Osteoblast (primary cell): ENCODE results near the gene ZNF598. TPM values are rescaled to one million over a fixed set of nuclear protein-coding genes. Genes with fewer than 3 reads are reported as not detected.

ENCODE experiments used
- DNase-seq: peaks from one replicate; pipeline ENCODE4 v3.0.0; 2011; ENCODE audit warnings: low spot score, mixed read lengths; ENCODE audit not compliant: insufficient read length; ENCODE audit errors: missing footprints
- H2AFZ ChIP-seq: 2 replicates; pipeline ENCODE4 v1.6.0; 2011; ENCODE audit warnings: mild to moderate bottlenecking, low read length
- H3K27ac ChIP-seq: 2 replicates; pipeline ENCODE4 v1.5.1; 2011; ENCODE audit warnings: mild to moderate bottlenecking, low read depth, low read length, moderate library complexity
- H3K27me3 ChIP-seq: 2 replicates; pipeline ENCODE4 v1.6.0; 2012; ENCODE audit warnings: mild to moderate bottlenecking, control low read depth, inconsistent platforms, low read length, moderate library complexity; ENCODE audit not compliant: insufficient read depth
- H3K36me3 ChIP-seq: 2 replicates; pipeline ENCODE4 v1.5.1; 2011; ENCODE audit warnings: mild to moderate bottlenecking, low read length, control low read depth, moderate library complexity; ENCODE audit not compliant: insufficient read depth
- H3K4me1 ChIP-seq: 2 replicates; pipeline ENCODE4 v1.5.1; 2011; ENCODE audit warnings: mild to moderate bottlenecking, low read length, control low read depth, moderate library complexity; ENCODE audit not compliant: insufficient read depth
- H3K4me2 ChIP-seq: 2 replicates; pipeline ENCODE4 v1.6.0; 2011; ENCODE audit warnings: mild to moderate bottlenecking, low read length; ENCODE audit not compliant: insufficient read depth
- H3K4me3 ChIP-seq: fragments of 200-600 bp; sonication (generic); 3 replicates; pipeline ENCODE4 v1.5.1; 2012; ENCODE audit warnings: mild to moderate bottlenecking, low read length, inconsistent platforms; ENCODE audit not compliant: insufficient read depth
- H3K79me2 ChIP-seq: 2 replicates; pipeline ENCODE4 v1.6.0; 2012; ENCODE audit warnings: mild to moderate bottlenecking, low read length, control low read depth, inconsistent platforms; ENCODE audit not compliant: insufficient read depth
- H3K9me3 ChIP-seq: 2 replicates; pipeline ENCODE4 v1.5.1; 2011; ENCODE audit warnings: low read depth, low read length, control low read depth
- H4K20me1 ChIP-seq: 2 replicates; pipeline ENCODE4 v1.6.0; 2012; ENCODE audit warnings: mild to moderate bottlenecking, low read length, control low read depth; ENCODE audit not compliant: insufficient read depth
- CTCF ChIP-seq: IDR thresholded peaks from 2 replicates; pipeline ENCODE4 v1.5.1; 2011; ENCODE audit warnings: mild to moderate bottlenecking, low read depth, low read length, moderate library complexity; ENCODE audit errors: extremely low read depth
- total RNA-seq: library from RNA; depleted of rRNA; stranded (reverse); fragments of >200 nt; gene quantifications from 2 replicates; pipeline ENCODE4 v1.2.3, GENCODE V29; 2012

Gene ZNF598
- total RNA-seq, 1 donor, result 21.0 TPM

- peaks cover 6% of the 10 kb centered on the region for H3K36me3 ChIP-seq
- H3K4me2 ChIP-seq, result peak overlapping the region; percentile 90
- H3K4me3 ChIP-seq, result no peak overlapping the region
These were observed 36.6 kb upstream of the ZNF598 start for GRCh38 chr16:2045965-2046892.

GRCh38 chr16:2044541-2044940 is 34.9 kb upstream of the ZNF598 start:
- Histone ChIP-seq H2AFZ (no peak overlapping the region), H3K4me1 (peaks cover 21% of the 10 kb centered on the region), H4K20me1 (no peaks in the 10 kb centered on the region), H3K9me3 (no peaks in the 10 kb centered on the region), H3K27ac (no peak overlapping the region), H3K27me3 (no peaks in the 10 kb centered on the region), H3K4me3 (no peak overlapping the region), H3K4me2 (no peak overlapping the region), H3K79me2 (peaks cover 22% of the 10 kb centered on the region), H3K36me3 (no peaks in the 10 kb centered on the region)
- no peak for DNase-seq
- no peak for TF ChIP-seq CTCF

More at GRCh38 chr16:2045965-2046892, 36.6 kb upstream of the ZNF598 start:
- Histone ChIP-seq H4K20me1 (no peaks in the 10 kb centered on the region), H3K9me3 (no peaks in the 10 kb centered on the region), H2AFZ (no peak overlapping the region), H3K27me3 (no peaks in the 10 kb centered on the region), H3K4me1 (peaks cover 13% of the 10 kb centered on the region), H3K27ac (no peak overlapping the region), H3K79me2 (peaks cover 29% of the 10 kb centered on the region)
- no peak for DNase-seq
- no peak for TF ChIP-seq CTCF

- no peak for TF ChIP-seq CTCF
- Histone ChIP-seq H2AFZ (no peak overlapping the region), H4K20me1 (no peaks in the 10 kb centered on the region), H3K4me1 (peaks cover 27% of the 10 kb centered on the region), H3K4me2 (no peak overlapping the region), H3K9me3 (no peaks in the 10 kb centered on the region), H3K79me2 (peaks cover 15% of the 10 kb centered on the region), H3K36me3 (no peaks in the 10 kb centered on the region), H3K27me3 (no peaks in the 10 kb centered on the region), H3K27ac (no peak overlapping the region), H3K4me3 (no peak overlapping the region)
- DNase-seq, result no peak
These were observed 34.2 kb upstream of the ZNF598 start for GRCh38 chr16:2043667-2044451.
